Ammon's horn (tissue), 1 donor: ENCODE results near the gene SREBF1.
A peak's percentile ranks its signal among the peaks of the same experiment; 100 is the strongest.

Experiments
- DNase-seq: peaks from one replicate; pipeline ENCODE4 v3.0.0-alpha.2; 2016; ENCODE audit warnings: low spot score

The SREBF1 gene

GRCh38 chr17:17824783-17825614, 11.8 kb downstream of the SREBF1 start:
- no peak for DNase-seq

- peak; percentile 55 for DNase-seq
Observed at GRCh38 chr17:17824119-17824782, 12.5 kb downstream of the SREBF1 start.

- peak; percentile 87 for DNase-seq
Observed at GRCh38 chr17:17823433-17824118, 13.2 kb downstream of the SREBF1 start.

GRCh38 chr17:17822616-17823015, 14.2 kb downstream of the SREBF1 start:
- no peak for DNase-seq

- DNase-seq = peak; percentile 97
Observed at GRCh38 chr17:17822189-17822588, 14.6 kb downstream of the SREBF1 start.

GRCh38 chr17:17820463-17821158, 16.2 kb downstream of the SREBF1 start:
- DNase-seq = no peak

GRCh38 chr17:17820046-17820445, 16.7 kb downstream of the SREBF1 start:
- no peak for DNase-seq

- peak; percentile 73 for DNase-seq
Observed at GRCh38 chr17:17819561-17819995, 17.2 kb downstream of the SREBF1 start.

- DNase-seq = no peak
Observed at GRCh38 chr17:17819111-17819510, 17.7 kb downstream of the SREBF1 start.

GRCh38 chr17:17818088-17818526, 18.7 kb downstream of the SREBF1 start:
- DNase-seq = no peak

- no peak for DNase-seq
Observed at GRCh38 chr17:17817552-17817947, 19.2 kb downstream of the SREBF1 start.

- no peak for DNase-seq
Observed at GRCh38 chr17:17816831-17817551, 19.8 kb downstream of the SREBF1 start.

- peak; percentile 69 for DNase-seq
Observed at GRCh38 chr17:17816240-17816814, 20.5 kb downstream of the SREBF1 start.

- no peak for DNase-seq
Observed at GRCh38 chr17:17815436-17816200, 21.2 kb downstream of the SREBF1 start.

- DNase-seq = no peak
Observed at GRCh38 chr17:17815062-17815406, 21.8 kb downstream of the SREBF1 start.

GRCh38 chr17:17814162-17815061, 22.4 kb downstream of the SREBF1 start:
- DNase-seq = no peak

GRCh38 chr17:17813725-17814095, 23.1 kb downstream of the SREBF1 start:
- no peak for DNase-seq

GRCh38 chr17:17813055-17813724, 23.6 kb downstream of the SREBF1 start:
- DNase-seq = no peak
